GM21528 (cell line): ENCODE results near the gene ITPR1.

Source experiments
- ATAC-seq: cut with Tn5 transposase; IDR thresholded peaks from one replicate; pipeline ENCODE4 v1.9.1; 2021; ENCODE audit warnings: mild to moderate bottlenecking, moderate library complexity; ENCODE audit not compliant: unreplicated experiment, low FRiP score

The ITPR1 gene

GRCh38 chr3:4508048-4508981, 15.2 kb downstream of the ITPR1 start:
- ATAC-seq, result peak; percentile 78

- no peak for ATAC-seq
Observed at GRCh38 chr3:4509043-4509442, 15.9 kb downstream of the ITPR1 start.

- ATAC-seq, result no peak
Observed at GRCh38 chr3:4509983-4510755, 17.0 kb downstream of the ITPR1 start.

GRCh38 chr3:4511491-4512262, 18.5 kb downstream of the ITPR1 start:
- no peak for ATAC-seq

- no peak for ATAC-seq
Observed at GRCh38 chr3:4512895-4513616, 19.9 kb downstream of the ITPR1 start.

GRCh38 chr3:4514321-4514720, 21.2 kb downstream of the ITPR1 start:
- ATAC-seq, result no peak

GRCh38 chr3:4514916-4515315, 21.8 kb downstream of the ITPR1 start:
- no peak for ATAC-seq

- ATAC-seq, result no peak
Observed at GRCh38 chr3:4515916-4516579, 22.9 kb downstream of the ITPR1 start.

- no peak for ATAC-seq
Observed at GRCh38 chr3:4517093-4517492, 23.9 kb downstream of the ITPR1 start.

- ATAC-seq, result no peak
Observed at GRCh38 chr3:4517643-4518311, 24.6 kb downstream of the ITPR1 start.

GRCh38 chr3:4520033-4520816, 27.1 kb downstream of the ITPR1 start:
- ATAC-seq, result no peak

- no peak for ATAC-seq
Observed at GRCh38 chr3:4522947-4523346, 29.8 kb downstream of the ITPR1 start.

GRCh38 chr3:4523710-4524698, 30.9 kb downstream of the ITPR1 start:
- ATAC-seq, result no peak

- ATAC-seq, result no peak
Observed at GRCh38 chr3:4525560-4526223, 32.5 kb downstream of the ITPR1 start.

- ATAC-seq, result no peak
Observed at GRCh38 chr3:4528320-4528719, 35.2 kb downstream of the ITPR1 start.

GRCh38 chr3:4528819-4529600, 35.9 kb downstream of the ITPR1 start:
- no peak for ATAC-seq
